ENCODE results near the gene BABAM2.

BABAM2 gene

DNA sequence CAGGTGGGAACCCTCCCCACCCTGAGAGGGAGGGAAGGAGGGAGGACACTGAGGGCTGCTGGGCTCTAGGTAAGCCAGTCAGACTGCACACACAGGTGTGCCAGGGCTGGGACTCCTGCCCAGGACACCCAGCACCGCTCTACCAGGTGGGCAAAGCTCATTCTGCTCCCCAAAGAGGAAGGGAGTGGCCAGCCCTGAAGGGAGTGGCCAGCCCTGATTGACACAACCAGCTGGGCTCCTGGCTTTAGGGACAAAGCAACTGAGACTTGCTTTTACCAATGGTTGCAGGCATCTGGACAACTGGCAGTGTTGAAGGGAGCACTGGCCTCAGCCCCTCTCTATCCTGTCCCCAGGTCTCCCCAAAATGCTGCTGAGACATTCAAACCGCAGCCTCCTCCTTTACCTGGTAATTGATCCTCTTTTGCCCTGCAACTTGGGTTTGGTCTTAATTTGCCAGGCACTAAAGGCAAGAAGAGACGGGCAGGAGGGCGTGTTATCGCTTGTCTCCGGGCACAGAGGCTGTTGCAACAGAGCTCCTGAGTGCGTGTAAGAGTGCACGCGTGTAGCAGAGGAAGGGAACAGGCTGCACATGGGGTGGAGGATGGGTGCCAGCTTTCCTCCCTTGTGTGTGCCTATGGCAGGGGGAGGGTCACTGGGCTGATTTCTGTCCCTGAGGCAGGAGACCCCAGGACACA, 487.6 kb downstream of the BABAM2 start:
- Histone ChIP-seq H3K36me3 (replicated peaks; ENCODE audit: insufficient read depth, low read length) (no peaks in the 10 kb centered on the region), H3F3A (ENCODE audit: insufficient read depth, low read length) (no peaks in the 10 kb centered on the region), H3K9me3 (replicated peaks; ENCODE audit: insufficient read depth, low read length) (no peaks in the 10 kb centered on the region), H3K27me3 (replicated peaks; ENCODE audit: insufficient read depth, low read length) (no peaks in the 10 kb centered on the region), H2AFZ (ENCODE audit: low read length) (no peak overlapping the region), H3K27ac (ENCODE audit: low read length) (no peak overlapping the region), H3K4me2 (ENCODE audit: low read depth, low read length) (no peak overlapping the region), H3K4me3 (ENCODE audit: low read length) (no peak overlapping the region), H3K9me2 (replicated peaks; ENCODE audit: insufficient read depth, low read length) (no peaks in the 10 kb centered on the region), H3K4me1 (ENCODE audit: low read length) (no peaks in the 10 kb centered on the region), H3K9ac (ENCODE audit: low read length) (no peak overlapping the region), H4K20me1 (ENCODE audit: insufficient read depth, low read length) (no peaks in the 10 kb centered on the region), H3K79me2 (ENCODE audit: low read length) (no peaks in the 10 kb centered on the region)
- TF ChIP-seq, protein P1, sequence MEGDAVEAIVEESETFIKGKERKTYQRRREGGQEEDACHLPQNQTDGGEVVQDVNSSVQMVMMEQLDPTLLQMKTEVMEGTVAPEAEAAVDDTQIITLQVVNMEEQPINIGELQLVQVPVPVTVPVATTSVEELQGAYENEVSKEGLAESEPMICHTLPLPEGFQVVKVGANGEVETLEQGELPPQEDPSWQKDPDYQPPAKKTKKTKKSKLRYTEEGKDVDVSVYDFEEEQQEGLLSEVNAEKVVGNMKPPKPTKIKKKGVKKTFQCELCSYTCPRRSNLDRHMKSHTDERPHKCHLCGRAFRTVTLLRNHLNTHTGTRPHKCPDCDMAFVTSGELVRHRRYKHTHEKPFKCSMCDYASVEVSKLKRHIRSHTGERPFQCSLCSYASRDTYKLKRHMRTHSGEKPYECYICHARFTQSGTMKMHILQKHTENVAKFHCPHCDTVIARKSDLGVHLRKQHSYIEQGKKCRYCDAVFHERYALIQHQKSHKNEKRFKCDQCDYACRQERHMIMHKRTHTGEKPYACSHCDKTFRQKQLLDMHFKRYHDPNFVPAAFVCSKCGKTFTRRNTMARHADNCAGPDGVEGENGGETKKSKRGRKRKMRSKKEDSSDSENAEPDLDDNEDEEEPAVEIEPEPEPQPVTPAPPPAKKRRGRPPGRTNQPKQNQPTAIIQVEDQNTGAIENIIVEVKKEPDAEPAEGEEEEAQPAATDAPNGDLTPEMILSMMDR (IDR thresholded peaks at IDR 0.05; ENCODE audit: low read length), result no peak
- TF ChIP-seq EZH2phosphoT487 (IDR thresholded peaks at IDR 0.05; ENCODE audit: low read length) (no peak), EZH2 (optimal IDR thresholded peaks at IDR 0.05; ENCODE audit: low read depth, low read length) (no peak)
- no peak for DNase-seq

DNA sequence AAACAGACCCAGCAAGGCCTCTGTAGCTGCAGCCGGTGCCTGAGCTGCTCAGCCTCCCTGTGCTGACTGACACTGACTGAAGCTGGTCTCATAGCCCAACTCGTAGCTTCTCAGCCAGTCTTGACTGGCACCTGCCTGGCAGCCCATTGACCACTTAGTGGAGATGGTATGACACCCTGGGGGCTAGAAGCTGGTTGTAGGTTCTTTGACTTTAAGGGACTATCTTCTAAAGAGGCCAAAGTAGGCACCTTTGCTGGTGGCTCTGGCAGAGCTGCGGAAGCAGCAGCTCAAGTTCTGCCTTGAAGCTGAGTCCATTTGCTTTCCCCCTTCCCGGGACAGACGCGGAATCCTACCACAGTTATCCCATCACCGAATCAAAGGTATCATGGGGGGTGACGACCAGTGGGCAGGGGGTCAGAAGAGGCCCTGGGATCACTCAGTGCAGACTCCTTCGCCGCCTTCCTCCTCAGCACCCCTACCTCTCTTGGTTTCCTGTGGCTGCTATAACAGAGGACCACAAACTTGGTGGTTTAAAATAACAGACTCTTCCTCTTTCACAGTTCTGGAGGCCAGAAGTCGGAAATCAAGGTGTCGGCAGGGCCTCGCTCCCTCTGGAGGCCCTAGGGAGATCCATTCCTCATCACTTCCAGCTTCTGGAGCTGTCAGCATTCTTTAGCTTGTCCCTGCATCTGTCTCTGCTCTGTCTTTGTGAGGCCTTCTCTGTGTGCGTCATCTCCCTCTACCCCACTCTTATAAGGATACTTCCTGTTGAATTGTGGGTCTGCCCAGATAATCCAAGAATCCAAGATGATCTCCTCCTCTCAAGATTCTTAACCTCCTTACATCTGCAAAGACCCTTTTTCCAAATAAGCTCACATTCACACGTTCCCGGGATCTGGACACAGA, 488.4 kb downstream of the BABAM2 start:
- Histone ChIP-seq H3K9ac (ENCODE audit: low read length) (no peak overlapping the region), H2AFZ (ENCODE audit: low read length) (no peak overlapping the region), H3K4me3 (ENCODE audit: low read length) (no peak overlapping the region), H3K4me2 (ENCODE audit: low read depth, low read length) (no peak overlapping the region), H3F3A (ENCODE audit: insufficient read depth, low read length) (no peaks in the 10 kb centered on the region), H4K20me1 (ENCODE audit: insufficient read depth, low read length) (no peaks in the 10 kb centered on the region), H3K27me3 (replicated peaks; ENCODE audit: insufficient read depth, low read length) (no peaks in the 10 kb centered on the region), H3K36me3 (replicated peaks; ENCODE audit: insufficient read depth, low read length) (no peaks in the 10 kb centered on the region), H3K9me3 (replicated peaks; ENCODE audit: insufficient read depth, low read length) (no peaks in the 10 kb centered on the region), H3K79me2 (ENCODE audit: low read length) (no peaks in the 10 kb centered on the region), H3K27ac (ENCODE audit: low read length) (no peak overlapping the region), H3K9me2 (replicated peaks; ENCODE audit: insufficient read depth, low read length) (no peaks in the 10 kb centered on the region), H3K4me1 (ENCODE audit: low read length) (no peaks in the 10 kb centered on the region)
- TF ChIP-seq EZH2phosphoT487 (IDR thresholded peaks at IDR 0.05; ENCODE audit: low read length) (no peak), EZH2 (optimal IDR thresholded peaks at IDR 0.05; ENCODE audit: low read depth, low read length) (no peak)
- TF ChIP-seq, protein P1 (IDR thresholded peaks at IDR 0.05; ENCODE audit: low read length), result no peak
- no peak for DNase-seq

DNA sequence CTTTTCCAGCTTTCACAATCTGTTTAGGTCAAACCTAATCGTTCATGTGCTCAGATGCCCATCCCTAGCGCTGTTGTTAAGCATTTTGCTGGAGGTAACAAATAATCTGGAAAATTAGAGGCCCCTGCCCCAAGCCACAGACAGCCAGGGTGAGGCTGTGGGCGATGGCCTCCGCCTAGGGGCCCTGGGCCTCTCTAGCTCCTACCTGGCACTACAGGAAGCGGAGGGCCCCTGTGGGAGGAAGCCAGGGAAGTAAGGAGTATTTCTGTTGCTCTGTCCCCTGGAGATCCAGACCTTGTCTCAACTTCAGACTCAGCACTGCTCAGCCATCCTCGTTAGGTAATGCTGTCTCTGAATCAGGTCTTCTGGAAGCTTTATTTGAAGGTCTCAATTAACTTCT, 489.7 kb downstream of the BABAM2 start:
- Histone ChIP-seq H3K36me3 (replicated peaks; ENCODE audit: insufficient read depth, low read length) (no peaks in the 10 kb centered on the region), H2AFZ (ENCODE audit: low read length) (no peak overlapping the region), H3K79me2 (ENCODE audit: low read length) (no peaks in the 10 kb centered on the region), H3K9ac (ENCODE audit: low read length) (no peak overlapping the region), H3K4me3 (ENCODE audit: low read length) (no peak overlapping the region), H3K4me1 (ENCODE audit: low read length) (no peaks in the 10 kb centered on the region), H4K20me1 (ENCODE audit: insufficient read depth, low read length) (no peaks in the 10 kb centered on the region), H3F3A (ENCODE audit: insufficient read depth, low read length) (no peaks in the 10 kb centered on the region), H3K27me3 (replicated peaks; ENCODE audit: insufficient read depth, low read length) (no peaks in the 10 kb centered on the region), H3K4me2 (ENCODE audit: low read depth, low read length) (no peak overlapping the region), H3K27ac (ENCODE audit: low read length) (no peak overlapping the region), H3K9me3 (replicated peaks; ENCODE audit: insufficient read depth, low read length) (no peaks in the 10 kb centered on the region), H3K9me2 (replicated peaks; ENCODE audit: insufficient read depth, low read length) (no peaks in the 10 kb centered on the region)
- DNase-seq, result no peak
- no peak for TF ChIP-seq EZH2 (optimal IDR thresholded peaks at IDR 0.05; ENCODE audit: low read depth, low read length)
- TF ChIP-seq, protein P1 (IDR thresholded peaks at IDR 0.05; ENCODE audit: low read length), result no peak
- no peak for TF ChIP-seq EZH2phosphoT487 (IDR thresholded peaks at IDR 0.05; ENCODE audit: low read length)
